ENCODE data around the gene ANGPTL1. TPM values are rescaled to one million over a fixed set of nuclear protein-coding genes. Genes with fewer than 3 reads are reported as not detected.
A peak's percentile ranks its signal among the peaks of the same experiment; 100 is the strongest.

The ANGPTL1 gene
- total and polyA plus RNA-seq, 2 of the 13 experiments (the other 11 are each of a cell fraction or from before 2014, with no cell fraction given) = 2.9 to 9.3 TPM

DNA sequence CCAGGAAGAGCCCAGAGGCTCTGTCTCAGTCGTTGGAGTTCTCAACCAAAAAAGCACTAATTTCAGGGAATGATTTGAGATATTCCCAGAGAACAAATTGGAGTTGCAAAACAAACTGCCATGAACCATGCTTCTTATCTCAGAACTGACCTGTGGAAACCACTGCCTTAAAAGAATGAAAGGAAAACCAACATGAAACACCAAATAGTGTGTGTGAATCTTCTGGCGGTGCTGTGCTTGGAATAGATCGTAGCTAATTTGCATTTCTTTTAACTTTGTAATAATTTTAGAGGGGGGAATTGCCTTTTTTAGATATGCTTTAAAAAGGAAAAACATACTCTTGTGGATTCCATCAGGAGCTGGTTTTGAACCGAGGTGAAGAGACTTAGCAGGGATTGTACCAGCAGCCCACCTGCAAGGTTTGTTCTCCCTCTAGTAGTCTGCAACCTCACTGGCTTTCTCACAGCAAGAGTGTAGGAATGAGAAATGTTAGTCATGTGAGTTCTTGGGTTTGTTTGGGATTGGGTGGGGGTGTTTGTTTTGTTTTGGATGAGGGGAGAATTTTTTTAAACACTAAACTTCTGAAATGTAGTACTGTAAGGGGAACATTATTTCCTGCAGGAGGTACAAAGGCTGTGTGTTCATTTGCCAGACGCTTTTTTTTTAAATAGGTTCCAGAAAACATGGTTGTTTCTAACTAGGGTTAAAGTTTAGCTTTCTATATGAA, 45.7 kb upstream of the ANGPTL1 start (continued):
- TF ChIP-seq ATF4 (CRISPR knock-in tag; IDR thresholded peaks at IDR 0.05) = 0 out of 4 replicates have a peak, but pooled peaks of 1 of the 2 experiments have one; percentile 30
- TF ChIP-seq FOXP4 (CRISPR knock-in tag; IDR thresholded peaks at IDR 0.05) = peak; percentile 94
- TF ChIP-seq PBX2 (CRISPR knock-in tag; IDR thresholded peaks at IDR 0.05) = no peak
- 0 out of 2 replicates have a peak, but pooled peaks have one; percentile 32 for TF ChIP-seq REPIN1 (CRISPR knock-in tag; IDR thresholded peaks at IDR 0.05; ENCODE audit: borderline replicate concordance, low read depth)
- TF ChIP-seq, protein P1, sequence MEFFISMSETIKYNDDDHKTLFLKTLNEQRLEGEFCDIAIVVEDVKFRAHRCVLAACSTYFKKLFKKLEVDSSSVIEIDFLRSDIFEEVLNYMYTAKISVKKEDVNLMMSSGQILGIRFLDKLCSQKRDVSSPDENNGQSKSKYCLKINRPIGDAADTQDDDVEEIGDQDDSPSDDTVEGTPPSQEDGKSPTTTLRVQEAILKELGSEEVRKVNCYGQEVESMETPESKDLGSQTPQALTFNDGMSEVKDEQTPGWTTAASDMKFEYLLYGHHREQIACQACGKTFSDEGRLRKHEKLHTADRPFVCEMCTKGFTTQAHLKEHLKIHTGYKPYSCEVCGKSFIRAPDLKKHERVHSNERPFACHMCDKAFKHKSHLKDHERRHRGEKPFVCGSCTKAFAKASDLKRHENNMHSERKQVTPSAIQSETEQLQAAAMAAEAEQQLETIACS (CRISPR knock-in tag; IDR thresholded peaks at IDR 0.05) = no peak
- peak; percentile 13; the same call in 1 of the 2 replicates for TF ChIP-seq SP5 (CRISPR knock-in tag; IDR thresholded peaks at IDR 0.05; ENCODE audit: borderline replicate concordance, low read depth)
- TF ChIP-seq, protein P2, sequence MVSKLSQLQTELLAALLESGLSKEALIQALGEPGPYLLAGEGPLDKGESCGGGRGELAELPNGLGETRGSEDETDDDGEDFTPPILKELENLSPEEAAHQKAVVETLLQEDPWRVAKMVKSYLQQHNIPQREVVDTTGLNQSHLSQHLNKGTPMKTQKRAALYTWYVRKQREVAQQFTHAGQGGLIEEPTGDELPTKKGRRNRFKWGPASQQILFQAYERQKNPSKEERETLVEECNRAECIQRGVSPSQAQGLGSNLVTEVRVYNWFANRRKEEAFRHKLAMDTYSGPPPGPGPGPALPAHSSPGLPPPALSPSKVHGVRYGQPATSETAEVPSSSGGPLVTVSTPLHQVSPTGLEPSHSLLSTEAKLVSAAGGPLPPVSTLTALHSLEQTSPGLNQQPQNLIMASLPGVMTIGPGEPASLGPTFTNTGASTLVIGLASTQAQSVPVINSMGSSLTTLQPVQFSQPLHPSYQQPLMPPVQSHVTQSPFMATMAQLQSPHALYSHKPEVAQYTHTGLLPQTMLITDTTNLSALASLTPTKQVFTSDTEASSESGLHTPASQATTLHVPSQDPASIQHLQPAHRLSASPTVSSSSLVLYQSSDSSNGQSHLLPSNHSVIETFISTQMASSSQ (IDR thresholded peaks at IDR 0.05; ENCODE audit: low read depth) = peak; percentile 67
- TF ChIP-seq, protein P2 (CRISPR knock-in tag; IDR thresholded peaks at IDR 0.05; ENCODE audit: borderline replicate concordance) = peak; percentile 40; the same call in 1 of the 2 replicates
- no peak for TF ChIP-seq FOXK1 (CRISPR knock-in tag; IDR thresholded peaks at IDR 0.05; ENCODE audit: borderline replicate concordance, low read depth)
- TF ChIP-seq PAXIP1 (CRISPR knock-in tag; conservative IDR thresholded peaks at IDR 0.05) = peak; percentile 86
- no peak for TF ChIP-seq DMTF1 (CRISPR knock-in tag; IDR thresholded peaks at IDR 0.05)
